ENCODE measurements around the gene P3H1. TPM values are rescaled to one million over a fixed set of nuclear protein-coding genes. Genes with fewer than 3 reads are reported as not detected.
A peak's percentile ranks its signal among the peaks of the same experiment; 100 is the strongest.

Gene P3H1
- total RNA-seq, 4 donors from 2014 or later = 42.4 to 83.9 (median 65.1) TPM

GRCh38 chr1:42746436-42747105, 20.3 kb downstream of the P3H1 start:
- peak in 1 of 2 donors; percentile 10 for DNase-seq (ENCODE audit: low spot score in 2 of 2)
- no peak for TF ChIP-seq EP300 (IDR thresholded peaks at IDR 0.05)
- TF ChIP-seq POLR2A (IDR thresholded peaks at IDR 0.05) = no peak
- no peak for TF ChIP-seq CTCF (IDR thresholded peaks at IDR 0.05)
- H3K4me3 ChIP-seq = no peak overlapping the region
- H3K27me3 ChIP-seq = no peaks in the 10 kb centered on the region
- WGBS, 2 donors = 77 to 80% methylated on average over 12 of the region's 12 CpGs
- peaks cover 0 to 43% (median 1%) of the 10 kb centered on the region in 4 donors for H3K4me1 ChIP-seq
- H3K9me3 ChIP-seq = no peaks in the 10 kb centered on the region
- H3K36me3 ChIP-seq = peaks cover 1 to 57% (median 4%) of the 10 kb centered on the region in 3 donors
- peak overlapping the region; percentile 4 to 85 (median 42) for H3K27ac ChIP-seq

GRCh38 chr1:42745851-42746250, 21.0 kb downstream of the P3H1 start:
- Histone ChIP-seq H3K36me3 (peaks cover 0 to 54% (median 4%) of the 10 kb centered on the region in 3 donors), H3K9me3 (no peaks in the 10 kb centered on the region), H3K4me1 (peaks cover 0 to 47% (median 3%) of the 10 kb centered on the region in 4 donors), H3K27ac (peak overlapping the region in 2 of 4 donors; percentile 76 to 85), H3K27me3 (no peaks in the 10 kb centered on the region), H3K4me3 (no peak overlapping the region)
- WGBS, 2 donors = 74 to 81% methylated on average over 8 of the region's 8 CpGs
- DNase-seq (ENCODE audit: low spot score in 2 of 2) = peak in 1 of 2 donors; percentile 7
- TF ChIP-seq CTCF (IDR thresholded peaks at IDR 0.05) = no peak

GRCh38 chr1:42744148-42744413, 22.7 kb downstream of the P3H1 start:
- H3K4me3 ChIP-seq = no peak overlapping the region
- TF ChIP-seq POLR2A (IDR thresholded peaks at IDR 0.05) = no peak
- no peak for TF ChIP-seq CTCF (IDR thresholded peaks at IDR 0.05)

GRCh38 chr1:42743317-42744147, 23.3 kb downstream of the P3H1 start:
- H3K4me3 ChIP-seq = no peak overlapping the region
- no peak for DNase-seq (ENCODE audit: low spot score in 2 of 2)
- no peaks in the 10 kb centered on the region for H3K27me3 ChIP-seq
- TF ChIP-seq EP300 (IDR thresholded peaks at IDR 0.05) (no peak), CTCF (IDR thresholded peaks at IDR 0.05) (no peak), POLR2A (IDR thresholded peaks at IDR 0.05) (no peak)
- H3K27ac ChIP-seq = peak overlapping the region in 2 of 4 donors; percentile 83 to 85
- WGBS, 2 donors = 68 to 79% methylated on average over 21 of the region's 21 CpGs
- H3K36me3 ChIP-seq = peaks cover 0 to 31% (median 2%) of the 10 kb centered on the region in 3 donors
- H3K4me1 ChIP-seq = peaks cover 0 to 46% (median 8%) of the 10 kb centered on the region in 4 donors
- no peaks in the 10 kb centered on the region for H3K9me3 ChIP-seq

More at GRCh38 chr1:42744148-42744413, 22.7 kb downstream of the P3H1 start:
- DNase-seq (ENCODE audit: low spot score in 2 of 2) = no peak
- no peaks in the 10 kb centered on the region for H3K27me3 ChIP-seq
- 86% methylated on average over 9 of the region's 9 CpGs for WGBS, 2 donors
- peak overlapping the region in 2 of 4 donors; percentile 83 to 85 for H3K27ac ChIP-seq
- peaks cover 0 to 52% (median 8%) of the 10 kb centered on the region in 4 donors for H3K4me1 ChIP-seq
- H3K9me3 ChIP-seq = no peaks in the 10 kb centered on the region
- H3K36me3 ChIP-seq = peaks cover 0 to 37% (median 2%) of the 10 kb centered on the region in 3 donors
